GM12878 (cell line): ENCODE measurements around the gene UBE2E1. TPM values are rescaled to one million over a fixed set of nuclear protein-coding genes. Genes with fewer than 3 reads are reported as not detected.
A peak's percentile ranks its signal among the peaks of the same experiment; 100 is the strongest.

ENCODE experiments used
- ATAC-seq: fragments of 200-7000 bp; cut with Tn5 transposase; 3 replicates; pipeline ENCODE4 v1.9.1; 2020; ENCODE audit warnings: mild to moderate bottlenecking, moderate library complexity
- BruUV-seq: library from RNA; stranded (reverse); fragments of 400-500 nt; replicated peaks from 2 replicates; lab custom pipeline; 2021; lab: Mats Ljungman, UMichigan
- CTCF ChIA-PET: fragments of 300-600 bp; sonication (Branson Sonifier 250); formaldehyde crosslinking; extraction: SDS; loops from one replicate; lab custom pipeline; 2021; ENCODE audit warnings: inconsistent platforms; lab: Yijun Ruan, JAX
- POLR2A ChIA-PET: fragments of 350-600 bp; formaldehyde crosslinking; extraction: SDS; loops from one replicate; lab custom pipeline; 2021; ENCODE audit warnings: inconsistent platforms; lab: Charles Lee
- RAD21 ChIA-PET: fragments of 300-600 bp; sonication (Branson Sonifier 250); formaldehyde crosslinking; loops from one replicate; lab custom pipeline; 2023; ENCODE audit warnings: antibody characterized with exemption; ENCODE audit not compliant: unreplicated experiment; lab: Charles Lee
- SMC1A ChIA-PET: fragments of 300-600 bp; sonication (Branson Sonifier 250); formaldehyde crosslinking; loops from one replicate; lab custom pipeline; 2023; ENCODE audit not compliant: unreplicated experiment, uncharacterized antibody; lab: Charles Lee
- DNase-seq: peaks from one replicate; pipeline ENCODE4 v3.0.0-alpha.2; 2011; ENCODE audit warnings: low read depth, low spot score
- FAIRE-seq: peaks from 3 replicates; lab custom pipeline; 2011; peaks lifted over from hg19 to GRCh38; lab: Jason Lieb, UNC
- H2AFZ ChIP-seq: 2 replicates; pipeline ENCODE4 v1.6.0; 2011; ENCODE audit warnings: low read depth, low read length, control low read depth; ENCODE audit not compliant: control insufficient read depth
- H3K27ac ChIP-seq: 2 replicates; pipeline ENCODE4 v1.5.1; 2011; ENCODE audit warnings: control low read depth; ENCODE audit not compliant: control insufficient read depth, insufficient read depth
- H3K27me3 ChIP-seq, 2 experiments: replicated peaks in 1 of 2; 2 replicates each; pipeline versions ENCODE4 v1.6.0 to v1.6.1; 2011; ENCODE audit warnings: low read length in 1 of 2; ENCODE audit not compliant: control insufficient read depth in 2 of 2, insufficient read depth in 2 of 2
- H3K36me3 ChIP-seq, 2 experiments: 2 replicates each; pipeline ENCODE4 v1.5.1; 2011; ENCODE audit warnings: low read length in 1 of 2; ENCODE audit not compliant: control insufficient read depth in 2 of 2, insufficient read depth in 2 of 2
- H3K4me1 ChIP-seq: 2 replicates; pipeline ENCODE4 v1.6.1; 2011; ENCODE audit warnings: mild to moderate bottlenecking, low read length, moderate library complexity, mixed read lengths; ENCODE audit not compliant: control insufficient read depth, insufficient read depth
- H3K4me2 ChIP-seq: 2 replicates; pipeline ENCODE4 v1.6.0; 2011; ENCODE audit warnings: control low read depth; ENCODE audit not compliant: control insufficient read depth, insufficient read depth
- H3K4me3 ChIP-seq: fragments of 200-600 bp; sonication (generic); 2 replicates; pipeline ENCODE4 v1.5.1; 2016
- H3K79me2 ChIP-seq: 2 replicates; pipeline ENCODE4 v1.6.0; 2011; ENCODE audit warnings: low read length; ENCODE audit not compliant: control insufficient read depth, insufficient read depth
- H3K9ac ChIP-seq: 2 replicates; pipeline ENCODE4 v1.8.0; 2011; ENCODE audit warnings: low read length, control low read depth, mixed read lengths; ENCODE audit not compliant: control insufficient read depth, insufficient read depth
- H3K9me3 ChIP-seq: replicated peaks from 3 replicates; pipeline ENCODE4 v1.5.1; 2011; ENCODE audit warnings: mild to moderate bottlenecking, low read length; ENCODE audit not compliant: control insufficient read depth, insufficient read depth
- H4K20me1 ChIP-seq: 2 replicates; pipeline ENCODE4 v1.6.0; 2011; ENCODE audit not compliant: control insufficient read depth, insufficient read depth
- BACH1 ChIP-seq: fragments of 450-650 bp; IDR thresholded peaks from 2 replicates; pipeline ENCODE4 v1.6.1; 2017; ENCODE audit warnings: mild to moderate bottlenecking, borderline replicate concordance
- BCL3 ChIP-seq: IDR thresholded peaks from 2 replicates; pipeline ENCODE4 v1.6.1; 2011; ENCODE audit warnings: borderline replicate concordance, low read depth, mild to moderate bottlenecking, moderate library complexity, low read length; ENCODE audit not compliant: insufficient read depth, poor library complexity, severe bottlenecking
- BCLAF1 ChIP-seq: fragments of 450-650 bp; IDR thresholded peaks from 2 replicates; pipeline ENCODE4 v1.6.1; 2017; ENCODE audit warnings: antibody characterized with exemption, mild to moderate bottlenecking, moderate library complexity
- CBFB ChIP-seq: IDR thresholded peaks from 2 replicates; pipeline ENCODE4 v1.6.1; 2016; ENCODE audit warnings: antibody characterized with exemption, low read depth
- CBX3 ChIP-seq: fragments of 200-600 bp; sonication (generic); IDR thresholded peaks from 2 replicates; pipeline ENCODE4 v1.6.1; 2016; ENCODE audit warnings: low read depth, borderline replicate concordance
- JUND ChIP-seq: IDR thresholded peaks from 2 replicates; pipeline ENCODE4 v1.6.1; 2012; ENCODE audit warnings: low read depth, mild to moderate bottlenecking, low read length, improper control_type of control experiment, moderate library complexity
- MEF2A ChIP-seq: IDR thresholded peaks from 2 replicates; pipeline ENCODE4 v1.6.1; 2011; ENCODE audit warnings: low read depth, mild to moderate bottlenecking, low read length, moderate library complexity; ENCODE audit not compliant: insufficient read depth
- MTA3 ChIP-seq: IDR thresholded peaks from 2 replicates; pipeline ENCODE4 v1.6.1; 2012; ENCODE audit warnings: low read length, inconsistent platforms, borderline replicate concordance
- NFIC ChIP-seq: IDR thresholded peaks from 2 replicates; pipeline ENCODE4 v1.6.1; 2012; ENCODE audit warnings: low read depth, mild to moderate bottlenecking, inconsistent platforms, low read length, moderate library complexity
- PAX5 ChIP-seq: IDR thresholded peaks from 2 replicates; pipeline ENCODE4 v1.6.1; 2011; ENCODE audit warnings: low read depth, low read length, borderline replicate concordance
- POLR2AphosphoS5 ChIP-seq: IDR thresholded peaks from 2 replicates; pipeline ENCODE4 v1.6.1; 2011; ENCODE audit warnings: mild to moderate bottlenecking, low read length, inconsistent platforms
- TCF12 ChIP-seq: IDR thresholded peaks from 2 replicates; pipeline ENCODE4 v1.6.1; 2011; ENCODE audit warnings: low read depth, mild to moderate bottlenecking, low read length
- ZNF217 ChIP-seq: fragments of 450-650 bp; IDR thresholded peaks from 2 replicates; pipeline ENCODE4 v1.6.1; 2017; ENCODE audit warnings: antibody characterized with exemption, mild to moderate bottlenecking
- in situ Hi-C: fragments of 300-500 bp; cut with MboI; formaldehyde crosslinking; loops from 9 replicates; pipeline ENCODE4 v1.14.3; 2018; ENCODE audit warnings: mixed read lengths
- intact Hi-C: fragments of 100-400 bp; cut with micrococcal nuclease; formaldehyde crosslinking; loops from one replicate; pipeline ENCODE4 v1.14.2; 2022; ENCODE audit not compliant: unreplicated experiment
- polyA plus RNA-seq, 11 experiments: library from polyadenylated mRNA; depleted of rRNA in 4 of 11; unstranded in 6 of 11; stranded (reverse) in 5 of 11; fragments of >200 nt; fragmentation: Nextera tagmentation in 4 of 11; fragmentation: Illumina TruSeq in 1 of 11; extraction: Ambion mirVana in 4 of 11; extraction: Trizol in 1 of 11; gene quantifications; 1 replicate in 1 of 11; 2 replicates in 10 of 11; pipeline versions ENCODE4 v1.2.1 to v1.2.3, GENCODE V29; 2011 to 2016; ENCODE audit warnings: inconsistent platforms in 2 of 11, missing spikeins in 2 of 11, low read depth in 1 of 11
- total RNA-seq, 4 experiments: library from RNA; depleted of rRNA in 3 of 4; stranded (reverse); fragments of >200 nt in 3 of 4; fragmentation: Illumina TruSeq in 1 of 4; extraction: Trizol in 1 of 4; gene quantifications; 2 replicates each; pipeline versions ENCODE4 v1.2.1 to v1.2.3, GENCODE V29; 2013 to 2021
- TF ChIP-seq, protein P1 (sequence below): fragments of 450-650 bp; IDR thresholded peaks from 2 replicates; pipeline ENCODE4 v1.6.1; 2017; ENCODE audit warnings: mild to moderate bottlenecking, moderate library complexity

The UBE2E1 gene
- total and polyA plus RNA-seq, 10 of the 15 experiments (the other 5 are each of a cell fraction or from before 2014, with no cell fraction given) = 18.7 to 425 (median 147) TPM

DNA sequence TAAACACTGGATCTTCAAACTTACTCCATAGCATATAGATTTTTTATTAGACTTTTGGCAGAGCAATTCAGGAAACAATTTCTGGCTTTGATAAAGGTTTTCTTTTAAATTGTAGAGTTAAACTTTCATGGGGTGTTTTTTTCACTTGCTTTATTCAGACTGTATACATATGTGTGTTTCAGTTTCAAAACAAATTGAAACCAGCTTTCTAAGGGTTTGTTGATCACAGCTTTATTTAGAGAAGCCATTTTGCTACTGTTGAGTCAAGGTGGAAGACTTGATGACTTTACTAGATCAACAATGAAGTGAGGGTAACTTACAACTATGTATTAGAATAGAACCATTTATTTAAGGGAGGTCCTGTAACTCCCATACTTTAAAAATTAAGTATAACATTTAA is 6.2 kb downstream of the UBE2E1 start:
- Histone ChIP-seq H3K79me2 (peaks cover 98% of the 10 kb centered on the region), H3K36me3 (peaks cover 0 to 2% of the 10 kb centered on the region in 2 experiments; a peak in 2 of 4 replicates), H4K20me1 (no peaks in the 10 kb centered on the region), H3K9ac (peak overlapping the region; percentile 84), H3K4me2 (peak overlapping the region; percentile 94), H3K9me3 (no peaks in the 10 kb centered on the region), H2AFZ (no peak overlapping the region), H3K27ac (peak overlapping the region; percentile 86), H3K4me1 (peaks cover 7% of the 10 kb centered on the region; the same call in 1 of the 2 replicates), H3K27me3 (no peaks in the 10 kb centered on the region), H3K4me3 (peak overlapping the region; percentile 98)
- no peak for DNase-seq
- ChIA-PET CTCF (interaction anchor here (0.7 to 4.1 kb wide), 13 partner anchors 8 to 252 kb away, joined by 3 to 36 read pairs (median 5); no protein-coding TSS in a partner anchor), POLR2A (interaction anchor here (1.0 to 7.5 kb wide), 7 partner anchors 17 to 153 kb away, joined by 3 to 92 read pairs (median 4); partner anchors contain the start of genes NKIRAS1 and RPL15), RAD21 (interaction anchor here (0.8 to 7.8 kb wide), 14 partner anchors 8 to 219 kb away, joined by 3 to 96 read pairs (median 4); no protein-coding TSS in a partner anchor), SMC1A (interaction anchor here (0.7 to 7.4 kb wide), 18 partner anchors 8 to 591 kb away, joined by 3 to 224 read pairs (median 4); partner anchors contain the start of genes NKIRAS1 and RPL15)
- intact Hi-C loops = loop anchor here (1.0 to 2.0 kb wide), 2 partner anchors 51 to 105 kb away; partner anchors contain the start of gene RPL15
- ATAC-seq = peak; percentile 65
- peak; percentile 64 for FAIRE-seq
- BruUV-seq = TSS peak; percentile 1
- in situ Hi-C loops = no loop called here
- TF ChIP-seq PAX5 = no peak
- no peak for TF ChIP-seq CBX3
- TF ChIP-seq, protein P1, sequence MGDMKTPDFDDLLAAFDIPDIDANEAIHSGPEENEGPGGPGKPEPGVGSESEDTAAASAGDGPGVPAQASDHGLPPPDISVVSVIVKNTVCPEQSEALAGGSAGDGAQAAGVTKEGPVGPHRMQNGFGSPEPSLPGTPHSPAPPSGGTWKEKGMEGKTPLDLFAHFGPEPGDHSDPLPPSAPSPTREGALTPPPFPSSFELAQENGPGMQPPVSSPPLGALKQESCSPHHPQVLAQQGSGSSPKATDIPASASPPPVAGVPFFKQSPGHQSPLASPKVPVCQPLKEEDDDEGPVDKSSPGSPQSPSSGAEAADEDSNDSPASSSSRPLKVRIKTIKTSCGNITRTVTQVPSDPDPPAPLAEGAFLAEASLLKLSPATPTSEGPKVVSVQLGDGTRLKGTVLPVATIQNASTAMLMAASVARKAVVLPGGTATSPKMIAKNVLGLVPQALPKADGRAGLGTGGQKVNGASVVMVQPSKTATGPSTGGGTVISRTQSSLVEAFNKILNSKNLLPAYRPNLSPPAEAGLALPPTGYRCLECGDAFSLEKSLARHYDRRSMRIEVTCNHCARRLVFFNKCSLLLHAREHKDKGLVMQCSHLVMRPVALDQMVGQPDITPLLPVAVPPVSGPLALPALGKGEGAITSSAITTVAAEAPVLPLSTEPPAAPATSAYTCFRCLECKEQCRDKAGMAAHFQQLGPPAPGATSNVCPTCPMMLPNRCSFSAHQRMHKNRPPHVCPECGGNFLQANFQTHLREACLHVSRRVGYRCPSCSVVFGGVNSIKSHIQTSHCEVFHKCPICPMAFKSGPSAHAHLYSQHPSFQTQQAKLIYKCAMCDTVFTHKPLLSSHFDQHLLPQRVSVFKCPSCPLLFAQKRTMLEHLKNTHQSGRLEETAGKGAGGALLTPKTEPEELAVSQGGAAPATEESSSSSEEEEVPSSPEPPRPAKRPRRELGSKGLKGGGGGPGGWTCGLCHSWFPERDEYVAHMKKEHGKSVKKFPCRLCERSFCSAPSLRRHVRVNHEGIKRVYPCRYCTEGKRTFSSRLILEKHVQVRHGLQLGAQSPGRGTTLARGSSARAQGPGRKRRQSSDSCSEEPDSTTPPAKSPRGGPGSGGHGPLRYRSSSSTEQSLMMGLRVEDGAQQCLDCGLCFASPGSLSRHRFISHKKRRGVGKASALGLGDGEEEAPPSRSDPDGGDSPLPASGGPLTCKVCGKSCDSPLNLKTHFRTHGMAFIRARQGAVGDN = 0 out of 2 replicates have a peak, but pooled peaks have one; percentile 29
- TF ChIP-seq ZNF217 = 0 out of 2 replicates have a peak, but pooled peaks have one; percentile 38
- TF ChIP-seq TCF12 = no peak
- no peak for TF ChIP-seq CBFB
- no peak for TF ChIP-seq JUND
- TF ChIP-seq BACH1 = no peak
- no peak for TF ChIP-seq MTA3
- TF ChIP-seq POLR2AphosphoS5 = no peak
- no peak for TF ChIP-seq MEF2A
- TF ChIP-seq BCLAF1 = 0 out of 2 replicates have a peak, but pooled peaks have one; percentile 6
- peak; percentile 38; the same call in 1 of the 2 replicates for TF ChIP-seq NFIC
- TF ChIP-seq BCL3 = no peak
